Kidney (tissue), 14 donors: ENCODE results near the gene NDEL1. TPM values are rescaled to one million over a fixed set of nuclear protein-coding genes. Genes with fewer than 3 reads are reported as not detected.

Experiments used
- DNase-seq, 5 donors: peaks; one replicate each; pipeline ENCODE4 v3.0.0-alpha.2; 2013 to 2020
- FAIRE-seq: peaks from 2 replicates; lab custom pipeline; 2012; peaks lifted over from hg19 to GRCh38; lab: Jason Lieb, UNC
- H3K27ac ChIP-seq, 2 donors: one replicate each; pipeline ENCODE4 v1.7.0; 2013; ENCODE audit warnings: low read depth in 2 of 2, low read length in 2 of 2, inconsistent platforms in 1 of 2
- H3K27me3 ChIP-seq: one replicate; pipeline ENCODE4 v1.7.1; 2013; ENCODE audit warnings: low read length, inconsistent platforms; ENCODE audit not compliant: control insufficient read depth, insufficient read depth
- H3K36me3 ChIP-seq, 3 donors: one replicate each; pipeline versions ENCODE4 v1.7.0 to v1.7.1; 2013; ENCODE audit warnings: low read length in 3 of 3, control low read depth in 1 of 3, inconsistent platforms in 1 of 3; ENCODE audit not compliant: insufficient read depth in 3 of 3, control insufficient read depth in 2 of 3
- H3K4me1 ChIP-seq, 3 donors: one replicate each; pipeline versions ENCODE4 v1.7.0 to v1.7.1; 2013; ENCODE audit warnings: low read length in 3 of 3, inconsistent platforms in 1 of 3, low read depth in 1 of 3; ENCODE audit not compliant: control insufficient read depth in 2 of 3, insufficient read depth in 2 of 3
- H3K4me3 ChIP-seq, 3 donors: one replicate each; pipeline versions ENCODE4 v1.7.0 to v1.8.1; 2013; ENCODE audit warnings: low read length in 3 of 3, control low read depth in 1 of 3, inconsistent platforms in 1 of 3
- H3K9ac ChIP-seq, 3 donors: one replicate each; pipeline versions ENCODE4 v1.7.0 to v1.7.1; 2013; ENCODE audit warnings: low read length in 3 of 3, control low read depth in 1 of 3, inconsistent platforms in 1 of 3
- H3K9me3 ChIP-seq, 3 donors: one replicate each; pipeline versions ENCODE4 v1.7.0 to v1.7.1; 2013; ENCODE audit warnings: low read length in 3 of 3, control low read depth in 1 of 3, inconsistent platforms in 1 of 3; ENCODE audit not compliant: control insufficient read depth in 2 of 3, insufficient read depth in 1 of 3
- intact Hi-C: fragments of 100-400 bp; cut with DNase I; formaldehyde crosslinking; loops from one replicate; pipeline ENCODE4 v1.11.1; 2022
- polyA plus RNA-seq: library from polyadenylated mRNA; stranded (reverse); fragments of 350-450 nt; fragmentation: Illumina TruSeq; extraction: RNeasy Lipid Tissue Mini Kit (QIAGEN cat#74804); gene quantifications from one replicate; pipeline ENCODE4 v1.2.3, GENCODE V29; 2014; ENCODE audit warnings: low read depth, low replicate concordance; ENCODE audit not compliant: insufficient read depth
- total RNA-seq: library from RNA; stranded (reverse); fragmentation: NEBNext Ultra II Directional; extraction: Animal tissue kit (Norgen Biotek cat#: 25700); gene quantifications from one replicate; pipeline ENCODE4 v1.2.1, GENCODE V29; 2021
- TF ChIP-seq, protein P1 (sequence below): IDR thresholded peaks from 3 replicates; pipeline ENCODE4 v1.5.1; 2012; ENCODE audit warnings: mild to moderate bottlenecking, moderate library complexity, borderline replicate concordance; ENCODE audit not compliant: insufficient read depth; ENCODE audit errors: extremely low read depth
- donor health status: control.
- donor health status: control.
- donor health status: control.
- donor health status: control.
- donor health status: control.
- donor health status: DM: yes; HTN: yes; CAD: no.
- donor health status: Normal renal cell carcinoma (clear cell type).

Gene NDEL1
- total and polyA plus RNA-seq, 2 donors from 2014 or later, result 17.9 to 66.1 TPM

- Histone ChIP-seq H3K9ac (no peak overlapping the region), H3K27ac (peak overlapping the region in 1 of 2 donors; percentile 71)
These were observed 42.2 kb downstream of the NDEL1 start for GRCh38 chr17:8477715-8478441.

GRCh38 chr17:8479431-8479947 lies 43.8 kb downstream of the NDEL1 start:
- Histone ChIP-seq H3K4me3 (no peak overlapping the region), H3K36me3 (peaks cover 6 to 77% (median 42%) of the 10 kb centered on the region in 3 donors), H3K27ac (no peak overlapping the region), H3K9me3 (no peaks in the 10 kb centered on the region), H3K4me1 (peaks cover 0 to 2% (median 0%) of the 10 kb centered on the region in 3 donors), H3K9ac (no peak overlapping the region), H3K27me3 (no peaks in the 10 kb centered on the region)
- no peak for FAIRE-seq
- TF ChIP-seq, protein P1, sequence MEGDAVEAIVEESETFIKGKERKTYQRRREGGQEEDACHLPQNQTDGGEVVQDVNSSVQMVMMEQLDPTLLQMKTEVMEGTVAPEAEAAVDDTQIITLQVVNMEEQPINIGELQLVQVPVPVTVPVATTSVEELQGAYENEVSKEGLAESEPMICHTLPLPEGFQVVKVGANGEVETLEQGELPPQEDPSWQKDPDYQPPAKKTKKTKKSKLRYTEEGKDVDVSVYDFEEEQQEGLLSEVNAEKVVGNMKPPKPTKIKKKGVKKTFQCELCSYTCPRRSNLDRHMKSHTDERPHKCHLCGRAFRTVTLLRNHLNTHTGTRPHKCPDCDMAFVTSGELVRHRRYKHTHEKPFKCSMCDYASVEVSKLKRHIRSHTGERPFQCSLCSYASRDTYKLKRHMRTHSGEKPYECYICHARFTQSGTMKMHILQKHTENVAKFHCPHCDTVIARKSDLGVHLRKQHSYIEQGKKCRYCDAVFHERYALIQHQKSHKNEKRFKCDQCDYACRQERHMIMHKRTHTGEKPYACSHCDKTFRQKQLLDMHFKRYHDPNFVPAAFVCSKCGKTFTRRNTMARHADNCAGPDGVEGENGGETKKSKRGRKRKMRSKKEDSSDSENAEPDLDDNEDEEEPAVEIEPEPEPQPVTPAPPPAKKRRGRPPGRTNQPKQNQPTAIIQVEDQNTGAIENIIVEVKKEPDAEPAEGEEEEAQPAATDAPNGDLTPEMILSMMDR, result no peak
- DNase-seq, result no peak
- intact Hi-C loops, result no loop called here

More at GRCh38 chr17:8477715-8478441, 42.2 kb downstream of the NDEL1 start:
- intact Hi-C loops, result no loop called here
- Histone ChIP-seq H3K4me3 (no peak overlapping the region), H3K27me3 (no peaks in the 10 kb centered on the region), H3K9me3 (no peaks in the 10 kb centered on the region), H3K36me3 (peaks cover 3 to 80% (median 36%) of the 10 kb centered on the region in 3 donors), H3K4me1 (peaks cover 0 to 2% (median 0%) of the 10 kb centered on the region in 3 donors)
- TF ChIP-seq, protein P1, result no peak
- DNase-seq (no peak), FAIRE-seq (no peak)

DNA sequence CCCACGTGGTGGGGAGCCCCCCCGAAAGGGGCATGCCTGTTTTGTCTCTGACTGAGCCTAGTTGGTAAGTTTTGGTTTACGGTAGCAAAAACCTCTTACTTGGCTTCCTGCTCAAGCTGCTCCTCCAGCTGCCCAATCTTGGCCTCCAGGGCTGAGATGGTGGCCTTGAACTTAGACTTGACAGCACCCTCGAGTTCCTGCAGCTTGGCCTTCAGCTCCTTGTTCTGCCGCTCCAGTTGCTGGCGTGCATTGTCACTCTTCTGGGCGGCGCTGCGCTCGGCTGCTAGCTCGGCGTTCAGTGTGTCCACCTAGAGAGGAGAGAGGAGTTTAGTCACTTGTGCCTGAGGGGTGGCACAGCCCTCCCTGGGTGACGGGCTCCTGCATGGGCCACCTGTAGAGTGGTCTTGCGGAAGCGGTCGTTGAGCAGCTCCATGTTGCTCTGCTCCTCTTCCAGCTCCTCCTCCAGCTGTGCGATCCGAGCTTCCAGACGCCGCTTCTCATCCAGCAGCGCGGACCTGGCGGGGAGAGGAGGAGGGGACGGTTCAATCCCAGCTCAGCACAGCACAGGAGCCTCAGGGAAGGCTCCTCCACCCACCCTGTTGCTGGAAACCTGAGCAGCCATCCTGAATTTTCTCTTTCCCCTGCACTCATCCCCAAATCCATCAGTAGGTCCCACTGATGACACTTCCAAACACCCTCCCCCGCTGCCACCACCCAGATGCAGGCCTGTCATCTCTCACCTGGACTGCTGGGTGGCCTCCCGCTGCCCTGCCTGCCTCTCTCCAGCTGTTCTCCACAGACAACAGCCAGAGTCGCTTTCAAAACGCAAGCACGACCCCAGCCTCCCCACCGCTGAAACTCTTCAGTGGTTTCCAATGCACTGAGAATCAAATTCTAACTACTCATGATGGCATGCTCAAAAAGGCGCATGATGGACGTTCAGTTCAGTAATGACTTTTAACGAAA lies 44.6 kb downstream of the NDEL1 start:
- no peak for FAIRE-seq
- TF ChIP-seq, protein P1, result no peak
- intact Hi-C loops, result no loop called here
- peaks cover 8 to 69% (median 35%) of the 10 kb centered on the region in 3 donors for H3K36me3 ChIP-seq
- DNase-seq, result no peak
- H3K9ac ChIP-seq, result no peak overlapping the region
- H3K4me3 ChIP-seq, result no peak overlapping the region
- H3K9me3 ChIP-seq, result no peaks in the 10 kb centered on the region
- H3K4me1 ChIP-seq, result peaks cover 0 to 2% (median 0%) of the 10 kb centered on the region in 3 donors
- H3K27ac ChIP-seq, result no peak overlapping the region
- no peaks in the 10 kb centered on the region for H3K27me3 ChIP-seq
